KMS-11 (cell line): Measurements from ENCODE around the gene VSIR.
A peak's percentile ranks its signal among the peaks of the same experiment; 100 is the strongest.

Experiments
- H2AFZ ChIP-seq: fragments of 200-600 bp; sonication (generic); 2 replicates; pipeline ENCODE4 v1.6.1; 2016; ENCODE audit warnings: antibody characterized with exemption, mixed run types, low read depth
- H3K27ac ChIP-seq: fragments of 200-600 bp; sonication (generic); 2 replicates; pipeline ENCODE4 v1.6.1; 2016; ENCODE audit warnings: mild to moderate bottlenecking, mixed run types
- H3K27me3 ChIP-seq: fragments of 200-600 bp; sonication (generic); 2 replicates; pipeline ENCODE4 v1.6.1; 2017; ENCODE audit warnings: mild to moderate bottlenecking, low read depth, mixed run types, moderate library complexity; ENCODE audit not compliant: insufficient read depth
- H3K36me3 ChIP-seq: fragments of 200-600 bp; sonication (generic); 2 replicates; pipeline ENCODE4 v1.6.1; 2017; ENCODE audit warnings: mild to moderate bottlenecking, mixed run types; ENCODE audit not compliant: insufficient read depth
- H3K4me1 ChIP-seq: fragments of 200-600 bp; sonication (generic); 2 replicates; pipeline ENCODE4 v1.6.1; 2016; ENCODE audit warnings: mild to moderate bottlenecking, low read depth, mixed run types; ENCODE audit not compliant: poor library complexity, severe bottlenecking
- H3K4me2 ChIP-seq: fragments of 200-600 bp; sonication (generic); 2 replicates; pipeline ENCODE4 v1.7.0; 2016; ENCODE audit warnings: mild to moderate bottlenecking, mixed run types
- H3K4me3 ChIP-seq: fragments of 200-600 bp; sonication (generic); IDR thresholded peaks from 2 replicates; pipeline ENCODE4 v1.6.1; 2017; ENCODE audit warnings: low read depth, low read length, mixed read lengths; ENCODE audit not compliant: insufficient read depth
- H3K79me2 ChIP-seq: fragments of 200-600 bp; sonication (generic); 2 replicates; pipeline ENCODE4 v1.6.1; 2016; ENCODE audit warnings: low read depth, mixed run types; ENCODE audit not compliant: insufficient read depth
- H3K9ac ChIP-seq: fragments of 200-600 bp; sonication (generic); 2 replicates; pipeline ENCODE4 v1.6.1; 2016; ENCODE audit warnings: mild to moderate bottlenecking, mixed run types
- H4K20me1 ChIP-seq: fragments of 200-600 bp; sonication (generic); 2 replicates; pipeline ENCODE4 v1.6.1; 2016; ENCODE audit warnings: mild to moderate bottlenecking, mixed run types; ENCODE audit not compliant: insufficient read depth
- CTCF ChIP-seq: fragments of 200-600 bp; sonication (generic); conservative IDR thresholded peaks from 2 replicates; pipeline ENCODE4 v1.6.1; 2017; ENCODE audit warnings: low read depth, mild to moderate bottlenecking, antibody characterized with exemption, low read length, moderate library complexity, mixed read lengths

Gene VSIR

GRCh38 chr10:71708301-71708703, 65.0 kb downstream of the VSIR start:
- H2AFZ ChIP-seq = no peak overlapping the region
- H4K20me1 ChIP-seq = no peaks in the 10 kb centered on the region
- H3K9ac ChIP-seq = no peak overlapping the region
- H3K4me2 ChIP-seq = no peak overlapping the region
- H3K36me3 ChIP-seq = no peaks in the 10 kb centered on the region
- peak; percentile 76 for TF ChIP-seq CTCF
- no peaks in the 10 kb centered on the region for H3K79me2 ChIP-seq
- H3K4me3 ChIP-seq = no peak overlapping the region
- peaks cover 55% of the 10 kb centered on the region for H3K27me3 ChIP-seq
- H3K27ac ChIP-seq = no peak overlapping the region
- no peaks in the 10 kb centered on the region for H3K4me1 ChIP-seq

GRCh38 chr10:71707240-71707789, 66.0 kb downstream of the VSIR start:
- H4K20me1 ChIP-seq = no peaks in the 10 kb centered on the region
- no peaks in the 10 kb centered on the region for H3K4me1 ChIP-seq
- H3K4me3 ChIP-seq = no peak overlapping the region
- no peaks in the 10 kb centered on the region for H3K36me3 ChIP-seq
- peaks cover 64% of the 10 kb centered on the region for H3K27me3 ChIP-seq
- H2AFZ ChIP-seq = no peak overlapping the region
- no peaks in the 10 kb centered on the region for H3K79me2 ChIP-seq
- TF ChIP-seq CTCF = no peak
- H3K9ac ChIP-seq = no peak overlapping the region
- H3K4me2 ChIP-seq = no peak overlapping the region
- H3K27ac ChIP-seq = no peak overlapping the region

GRCh38 chr10:71706216-71707121, 66.9 kb downstream of the VSIR start:
- no peak overlapping the region for H3K9ac ChIP-seq
- no peak for TF ChIP-seq CTCF
- H3K4me3 ChIP-seq = no peak overlapping the region
- no peak overlapping the region for H3K4me2 ChIP-seq
- H3K36me3 ChIP-seq = no peaks in the 10 kb centered on the region
- H4K20me1 ChIP-seq = no peaks in the 10 kb centered on the region
- no peaks in the 10 kb centered on the region for H3K79me2 ChIP-seq
- H3K27ac ChIP-seq = no peak overlapping the region
- peaks cover 70% of the 10 kb centered on the region for H3K27me3 ChIP-seq
- H3K4me1 ChIP-seq = no peaks in the 10 kb centered on the region
- H2AFZ ChIP-seq = no peak overlapping the region

DNA sequence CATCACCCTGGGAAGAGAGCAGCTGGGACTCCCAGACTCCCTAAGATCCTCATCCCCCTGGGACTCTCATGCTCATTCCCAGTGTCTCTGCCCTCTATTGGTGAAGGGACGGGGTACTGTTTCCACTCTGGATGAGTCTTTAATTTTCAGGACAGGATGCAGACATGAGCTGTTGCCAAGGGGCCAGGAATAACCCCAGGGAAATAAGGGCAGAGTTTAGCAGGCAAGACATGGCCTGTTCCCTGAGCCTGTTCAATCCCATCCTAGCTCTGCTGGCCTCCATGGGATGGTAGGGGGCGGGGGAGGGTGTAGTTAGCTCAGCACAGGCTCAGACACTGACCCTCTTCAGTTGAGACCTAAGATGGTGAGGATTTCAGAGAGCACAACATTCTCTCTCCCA, 67.7 kb downstream of the VSIR start:
- no peaks in the 10 kb centered on the region for H3K79me2 ChIP-seq
- TF ChIP-seq CTCF = no peak
- no peak overlapping the region for H3K4me2 ChIP-seq
- no peak overlapping the region for H3K4me3 ChIP-seq
- H4K20me1 ChIP-seq = no peaks in the 10 kb centered on the region
- peaks cover 76% of the 10 kb centered on the region for H3K27me3 ChIP-seq
- no peak overlapping the region for H2AFZ ChIP-seq
- H3K36me3 ChIP-seq = no peaks in the 10 kb centered on the region
- H3K4me1 ChIP-seq = no peaks in the 10 kb centered on the region
- H3K9ac ChIP-seq = no peak overlapping the region
- no peak overlapping the region for H3K27ac ChIP-seq
